ENCODE results near the gene APOL2.
"Not testable (repeated sequence)": the region's sequence is repeated elsewhere in the genome, so short reads cannot be mapped to it uniquely, and the experiment has no call there.

Gene APOL2

DNA sequence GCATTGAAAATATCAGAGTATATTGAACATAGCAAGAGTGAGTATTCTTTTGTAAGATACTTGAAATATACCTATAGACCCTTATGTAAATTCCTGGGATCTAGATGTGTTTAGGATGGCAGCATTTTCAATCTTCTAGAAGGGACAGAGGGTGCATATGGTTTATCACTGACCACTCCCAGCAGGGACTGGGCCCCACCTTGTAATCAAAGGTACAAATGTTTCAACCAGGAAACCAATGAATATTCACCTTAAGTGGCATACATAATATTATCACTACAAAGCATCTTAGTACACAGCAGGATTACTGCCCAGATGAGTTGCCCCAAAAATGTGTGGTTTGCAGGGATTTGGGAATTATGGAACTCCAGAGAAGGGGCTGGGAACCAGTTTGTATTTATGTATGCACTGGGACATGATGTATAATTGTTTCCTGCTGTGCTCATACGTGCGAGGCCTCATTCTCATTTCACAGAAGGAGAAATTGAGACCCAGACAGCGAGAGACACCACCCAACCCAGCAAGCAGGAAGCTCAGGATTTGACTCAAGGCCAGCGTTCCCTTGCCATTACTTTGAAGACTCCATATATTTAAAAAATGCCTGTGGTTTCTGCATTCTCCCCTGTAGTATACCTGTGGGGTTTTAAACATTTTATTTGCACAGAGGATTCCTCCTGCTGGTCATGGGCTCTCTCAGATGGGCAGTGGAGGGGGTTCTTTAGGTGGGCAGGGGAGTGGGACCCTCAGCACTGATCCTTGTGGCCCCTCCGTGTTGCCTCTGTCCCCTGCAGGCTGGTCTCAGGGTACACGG, 42.9 kb downstream of the APOL2 start:
- no peak for DNase-seq

- DNase-seq = peak; percentile 63
These were observed 44.4 kb downstream of the APOL2 start for GRCh38 chr22:36194971-36195370.

GRCh38 chr22:36194385-36194784, 44.9 kb downstream of the APOL2 start:
- DNase-seq = no peak

- DNase-seq = no peak
These were observed 45.8 kb downstream of the APOL2 start for GRCh38 chr22:36193577-36193976.

GRCh38 chr22:36193171-36193570, 46.2 kb downstream of the APOL2 start:
- DNase-seq = no peak

DNA sequence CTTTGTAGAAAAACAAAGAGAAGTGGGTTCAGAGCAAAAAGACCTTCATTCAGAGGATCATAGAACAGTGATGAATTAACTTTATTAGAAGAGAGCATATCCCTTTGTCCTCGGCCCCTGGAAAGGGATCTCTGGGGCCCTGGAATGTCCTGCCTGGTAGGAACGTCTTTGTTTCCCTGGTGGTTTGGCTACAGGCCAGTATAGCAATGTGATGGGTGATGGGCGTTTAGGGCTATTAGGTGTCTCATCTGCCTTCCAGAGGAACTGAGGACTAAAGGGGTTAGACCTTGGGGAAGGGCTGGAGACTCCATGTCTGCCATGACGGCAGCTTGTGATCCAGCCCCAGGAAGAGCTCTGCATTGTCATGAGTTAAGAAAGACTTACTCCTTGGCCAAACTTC, 46.8 kb downstream of the APOL2 start:
- DNase-seq = no peak

- DNase-seq = no peak
These were observed 48.1 kb downstream of the APOL2 start for GRCh38 chr22:36191106-36191836.

DNA sequence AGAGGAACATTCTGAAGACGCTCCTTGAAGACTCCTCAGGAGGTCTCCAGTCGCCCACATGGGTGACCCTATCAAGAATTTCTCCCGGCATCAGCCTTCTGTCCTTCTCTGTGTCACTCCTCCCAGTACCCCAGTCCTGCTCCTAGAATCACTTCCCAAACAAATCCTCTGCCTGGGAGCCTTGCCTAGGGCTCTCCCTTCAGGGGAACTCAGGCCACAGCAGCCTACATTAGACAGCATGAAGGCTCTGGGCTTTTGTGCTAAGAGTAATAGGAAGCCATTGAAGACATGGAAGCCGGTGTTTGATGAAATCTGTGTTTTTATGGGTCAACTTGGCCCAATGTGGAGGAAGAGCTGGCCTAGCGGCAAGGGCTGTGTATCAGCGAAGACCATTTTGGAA, 51.5 kb downstream of the APOL2 start:
- not testable (repeated sequence) for DNase-seq

DNA sequence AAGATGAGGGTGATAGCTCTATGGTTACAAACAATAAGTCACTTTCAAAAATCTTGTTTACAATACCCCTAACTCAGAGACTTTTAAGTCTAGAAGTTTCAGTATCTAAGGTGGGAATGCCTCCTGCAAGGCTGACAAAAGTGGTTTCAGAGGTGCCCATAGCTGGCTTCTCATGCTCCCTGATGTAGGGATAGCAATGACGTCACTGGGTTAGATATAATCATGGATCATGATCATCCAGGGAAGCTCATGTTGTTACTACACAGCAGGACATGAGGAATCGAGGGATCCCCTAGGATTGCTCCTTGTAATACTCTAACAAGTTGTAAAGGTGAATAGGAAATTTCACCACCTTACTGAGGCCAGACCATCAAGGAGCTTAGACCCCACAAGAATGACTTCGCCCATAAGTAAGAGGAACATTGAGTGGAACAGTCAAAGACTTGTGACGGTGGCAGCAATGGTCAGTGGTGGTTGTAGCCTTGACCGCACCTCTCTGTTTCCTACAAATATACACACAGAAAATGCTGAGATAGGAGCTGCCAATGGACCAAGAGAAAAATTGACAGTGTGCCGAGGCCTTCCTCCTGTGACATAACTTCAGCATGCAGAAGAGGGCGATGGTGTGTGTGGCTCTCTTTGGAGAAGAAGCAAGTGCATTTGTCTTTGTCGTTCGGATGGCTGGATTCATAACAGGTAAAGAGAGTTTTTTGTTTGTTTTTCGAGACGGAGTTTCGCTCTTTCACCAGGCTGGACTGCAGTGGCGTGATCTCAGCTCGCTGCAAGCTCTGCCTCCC, 53.3 kb downstream of the APOL2 start:
- DNase-seq = no peak

DNA sequence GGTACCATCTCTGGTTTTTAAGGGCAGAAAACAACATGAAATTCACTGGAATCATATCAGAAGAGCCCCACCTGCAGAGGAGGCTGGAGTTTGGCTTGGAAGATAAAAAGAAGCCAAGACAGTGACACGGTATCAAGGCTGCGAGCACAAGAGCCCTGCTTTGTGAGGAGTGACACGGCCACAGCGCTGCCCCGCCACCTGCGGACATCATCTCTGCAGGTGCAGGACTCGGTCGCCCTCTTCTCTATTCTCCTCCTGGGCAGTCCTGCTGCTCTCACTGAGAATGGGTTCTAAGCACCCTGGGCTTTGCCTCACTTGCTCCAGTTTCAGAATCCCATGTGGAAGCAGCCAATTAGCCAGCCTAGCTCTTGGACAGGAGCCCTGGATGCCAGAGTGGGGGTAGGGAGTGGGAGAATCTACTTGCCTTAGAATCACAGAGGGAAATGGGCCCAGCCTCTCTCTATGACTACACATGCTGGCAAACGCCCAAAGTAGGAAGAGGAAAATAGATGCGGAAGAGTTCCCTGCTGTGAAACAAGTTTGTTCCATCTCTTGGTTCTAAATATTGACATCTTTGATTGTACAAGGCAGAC, 54.8 kb downstream of the APOL2 start:
- peak; percentile 16 for DNase-seq

- DNase-seq = no peak
These were observed 55.9 kb downstream of the APOL2 start for GRCh38 chr22:36183446-36183845.

DNA sequence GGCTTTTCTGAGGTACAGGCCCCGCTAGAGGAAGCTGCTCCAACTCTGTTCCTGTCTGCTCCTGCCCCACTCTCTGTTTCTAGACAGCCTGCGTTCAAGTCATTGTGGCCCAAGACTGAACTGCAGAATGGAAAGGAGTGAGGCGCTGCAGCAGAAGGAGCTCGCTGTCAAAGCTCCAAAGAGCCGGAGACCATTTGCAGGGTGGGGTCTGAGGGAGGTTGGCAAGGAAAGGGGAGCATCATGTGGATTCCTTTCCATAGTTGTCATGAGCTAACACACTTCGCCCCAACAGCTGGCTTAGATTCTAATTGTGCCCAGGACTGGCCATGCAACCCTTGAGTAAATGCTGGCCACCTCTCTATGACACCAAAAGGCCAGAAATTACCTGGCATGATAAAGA, 56.5 kb downstream of the APOL2 start:
- DNase-seq = no peak

DNA sequence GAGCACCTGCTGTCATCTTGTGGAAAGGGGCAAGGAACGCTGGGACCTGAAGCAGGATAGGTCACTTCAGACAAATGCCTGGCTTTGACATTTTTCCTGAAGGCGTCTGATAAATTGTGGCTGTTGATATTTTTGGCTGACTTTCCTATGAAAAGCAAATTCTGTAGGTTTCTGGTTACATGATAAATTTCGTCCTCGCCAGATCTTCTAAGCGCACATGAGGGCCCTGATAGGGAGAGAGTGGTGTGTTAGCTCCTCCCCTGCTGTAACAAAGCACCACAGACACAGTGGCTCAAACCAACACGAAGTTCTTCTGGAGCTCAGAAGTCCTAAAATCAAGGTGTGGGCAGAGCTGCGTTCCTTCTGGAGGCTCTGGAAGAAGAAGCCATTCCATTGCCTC, 57.3 kb downstream of the APOL2 start:
- DNase-seq = no peak

DNA sequence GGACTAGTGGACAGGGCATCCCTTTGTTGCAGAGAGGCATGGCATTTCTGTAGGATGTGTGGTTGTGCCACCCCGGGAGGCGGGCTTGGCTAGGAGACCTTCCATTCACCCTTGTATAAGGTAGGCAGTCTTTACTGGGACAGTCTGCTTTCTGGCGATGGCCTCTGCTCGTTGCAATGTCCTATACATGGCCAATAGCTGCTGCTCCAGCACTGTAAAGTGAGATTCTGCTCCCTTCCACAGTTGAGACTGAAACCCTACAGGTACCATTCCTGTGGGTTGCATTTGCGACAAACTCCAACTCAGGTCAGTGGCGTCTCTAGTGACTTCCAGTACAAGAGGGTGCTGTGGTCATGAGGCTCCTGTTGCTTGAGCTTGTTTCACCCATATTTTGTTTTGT, 58.4 kb downstream of the APOL2 start:
- DNase-seq = no peak

DNA sequence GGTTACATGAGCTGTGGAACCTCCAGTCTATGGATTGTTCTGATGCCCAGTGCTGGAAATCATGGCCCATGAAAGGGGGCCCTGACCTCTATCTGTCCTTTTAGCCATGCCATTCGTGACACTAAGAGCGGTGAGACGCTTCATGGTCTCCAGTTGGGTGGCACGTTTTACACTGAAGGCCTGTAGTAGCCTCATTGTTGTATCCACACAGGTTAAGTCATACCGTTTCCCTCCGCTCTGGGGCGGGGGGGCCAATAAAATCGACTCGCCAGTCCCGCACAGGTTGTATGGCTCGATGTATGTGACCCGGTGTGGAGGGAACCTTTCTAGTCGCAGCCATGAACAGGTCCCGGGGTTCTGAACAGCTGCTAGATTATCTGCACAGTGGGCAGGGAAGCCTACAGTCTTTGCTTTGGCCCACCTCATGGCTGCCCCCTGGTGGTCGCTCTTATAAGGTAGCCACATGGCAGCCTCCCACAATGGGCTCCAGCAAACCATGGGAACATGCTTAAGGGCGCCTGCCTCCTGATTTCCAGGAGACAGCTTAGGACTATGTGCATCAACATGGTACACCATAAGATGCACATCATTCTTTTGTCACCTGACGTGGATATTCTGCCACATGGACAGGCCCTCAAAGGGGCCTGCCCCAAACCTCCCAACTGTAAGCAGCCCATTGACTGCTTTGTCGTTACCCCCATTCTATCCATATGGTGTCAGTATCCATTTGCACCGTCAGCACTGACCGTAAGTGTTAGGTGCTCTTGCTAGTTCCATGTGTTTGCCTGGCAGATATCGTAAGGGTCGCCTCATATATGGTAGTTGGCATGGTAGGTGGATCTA, 59.1 kb downstream of the APOL2 start:
- DNase-seq = peak; percentile 69

DNA sequence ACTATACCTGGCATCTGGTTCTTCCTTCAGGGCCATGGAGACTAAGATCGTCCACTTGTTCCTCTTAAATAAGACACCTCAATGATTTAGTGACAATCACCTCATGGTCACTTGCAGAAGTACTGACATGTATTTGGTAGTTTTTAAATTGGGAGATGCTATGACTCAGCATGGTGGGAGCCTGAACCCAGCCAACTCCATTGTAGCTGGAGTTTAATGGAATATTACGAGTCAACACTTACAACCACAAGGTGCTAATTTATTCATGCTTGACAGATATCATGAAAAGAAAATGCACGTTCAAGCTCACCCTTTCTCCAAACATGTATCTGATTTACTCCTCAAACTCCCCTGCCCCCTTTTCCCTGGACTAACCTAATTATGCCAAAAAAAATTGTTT, 62.2 kb downstream of the APOL2 start:
- DNase-seq = no peak
